Endothelial cell of umbilical vein (primary cell): ENCODE data around the gene RAB3GAP2.

Experiments used
- CTCF ChIP-seq, 2 donors: IDR thresholded peaks; 1 replicate in 1 of 2; 2 replicates in 1 of 2; pipeline ENCODE4 v1.5.1; 2011; ENCODE audit warnings: low read length in 2 of 2, mild to moderate bottlenecking in 2 of 2, moderate library complexity in 2 of 2, control low read depth in 1 of 2, inconsistent platforms in 1 of 2, low read depth in 1 of 2; ENCODE audit not compliant: insufficient read depth in 1 of 2; ENCODE audit errors: extremely low read depth in 1 of 2
- EZH2 ChIP-seq: IDR thresholded peaks from 2 replicates; pipeline ENCODE4 v1.6.1; 2012; ENCODE audit warnings: borderline replicate concordance, low read depth, mild to moderate bottlenecking, moderate library complexity, low read length, inconsistent platforms; ENCODE audit not compliant: severe bottlenecking
- GATA2 ChIP-seq: IDR thresholded peaks from 2 replicates; pipeline ENCODE4 v1.7.0; 2011; ENCODE audit warnings: low read depth, mild to moderate bottlenecking, moderate library complexity, mixed read lengths, low read length; ENCODE audit not compliant: insufficient read length, insufficient read depth
- JUN ChIP-seq: IDR thresholded peaks from 2 replicates; pipeline ENCODE4 v1.6.1; 2011; ENCODE audit warnings: borderline replicate concordance, low read depth; ENCODE audit not compliant: insufficient read length, insufficient read depth
- MAX ChIP-seq: IDR thresholded peaks from 2 replicates; pipeline ENCODE4 v1.6.1; 2011; ENCODE audit not compliant: insufficient read depth, insufficient read length
- MYC ChIP-seq: IDR thresholded peaks from one replicate; pipeline ENCODE4 v1.6.1; 2011; ENCODE audit warnings: mild to moderate bottlenecking, low read depth, low read length
- POLR2A ChIP-seq: IDR thresholded peaks from 2 replicates; pipeline ENCODE4 v1.6.1; 2012; ENCODE audit warnings: low read depth, mild to moderate bottlenecking, control low read depth, low read length
- POLR2AphosphoS5 ChIP-seq: IDR thresholded peaks from 2 replicates; pipeline ENCODE4 v1.6.1; 2012; ENCODE audit warnings: low read depth, mild to moderate bottlenecking, control low read depth, low read length, moderate library complexity; ENCODE audit not compliant: insufficient read depth

- TF ChIP-seq CTCF (IDR thresholded peaks at IDR 0.05; ENCODE audit: extremely low read depth in 1 of 2, insufficient read depth in 1 of 2, low read depth in 1 of 2, low read length in 2 of 2) (no peak), EZH2 (no peak), POLR2A (no peak), POLR2AphosphoS5 (no peak), MAX (no peak), GATA2 (no peak), JUN (no peak), MYC (no peak)
Measured at GRCh38 chr1:220278991-220279390, 6.7 kb upstream of the RAB3GAP2 start.
